ENCODE data around the gene FPGS. TPM values are rescaled to one million over a fixed set of nuclear protein-coding genes. Genes with fewer than 3 reads are reported as not detected.
A peak's percentile ranks its signal among the peaks of the same experiment; 100 is the strongest.

The FPGS gene
- polyA plus RNA-seq, 2 of the 4 experiments (the other 2 are of a cell fraction), result 28.8 to 48.5 TPM

GRCh38 chr9:127809002-127809539 is 6.4 kb downstream of the FPGS start:
- CTCF ChIA-PET, result interaction anchor here (0.9 to 2.4 kb wide), 9 partner anchors 9 to 75 kb away, joined by 3 to 8 read pairs (median 4); partner anchors contain the start of gene CDK9
- FAIRE-seq (no peak), DNase-seq (ENCODE audit: low read depth in 1 of 2, low spot score in 1 of 2) (no peak), ATAC-seq (peak in 1 of 2 experiments; percentile 25; a peak in 1 of 6 replicates)
- POLR2A ChIA-PET, result interaction anchor here (0.6 kb wide), 1 partner anchor 8 kb away, joined by 3 read pairs; no protein-coding TSS in a partner anchor
- no peak for TF ChIP-seq HEYL (CRISPR knock-in tag; IDR thresholded peaks at IDR 0.05)
- TF ChIP-seq POLR2A (IDR thresholded peaks at IDR 0.05; ENCODE audit: low read length), result no peak
- no peak for TF ChIP-seq RAD21 (conservative IDR thresholded peaks at IDR 0.05 in 1 of 2, IDR thresholded peaks at IDR 0.05 in 1 of 2)
- no peak for TF ChIP-seq HMGXB4 (CRISPR knock-in tag; IDR thresholded peaks at IDR 0.05; ENCODE audit: borderline replicate concordance)
- no peak for TF ChIP-seq SREBF2 (IDR thresholded peaks at IDR 0.05)
- no peak for TF ChIP-seq NR3C1 (IDR thresholded peaks at IDR 0.05)
- no peak for TF ChIP-seq JUN (IDR thresholded peaks at IDR 0.05)
- H3K4me2 ChIP-seq, result no peak overlapping the region
- no peaks in the 10 kb centered on the region for H3K9me3 ChIP-seq
- peaks cover 17% of the 10 kb centered on the region for H3K4me1 ChIP-seq
- 92% methylated on average over 4 of the region's 9 CpGs for WGBS (ENCODE audit: missing lambda C conversion rate)
- H3K27ac ChIP-seq, result no peak overlapping the region
- H3K4me3 ChIP-seq, result no peak overlapping the region

GRCh38 chr9:127809540-127810377 is 7.1 kb downstream of the FPGS start:
- WGBS (ENCODE audit: missing lambda C conversion rate), result 83% methylated on average over 30 of the region's 57 CpGs
- TF ChIP-seq HOXB5 (CRISPR knock-in tag; IDR thresholded peaks at IDR 0.05), result no peak
- H3K4me2 ChIP-seq, result no peak overlapping the region
- CTCF ChIA-PET, result interaction anchor here (0.9 to 2.4 kb wide), 7 partner anchors 10 to 75 kb away, joined by 3 to 8 read pairs (median 4); partner anchors contain the start of gene CDK9
- DNase-seq (ENCODE audit: low read depth in 1 of 2, low spot score in 1 of 2) (peak in 1 of 2 experiments; percentile 37), FAIRE-seq (no peak), ATAC-seq (peak; percentile 14 to 61; a peak in 3 of 6 replicates)
- no peak overlapping the region for H3K4me3 ChIP-seq
- H3K4me1 ChIP-seq, result peaks cover 11% of the 10 kb centered on the region; the same call in 2 of the 3 replicates
- no peak overlapping the region; a peak in 1 of 6 replicates for H3K27ac ChIP-seq
- H3K9me3 ChIP-seq, result no peaks in the 10 kb centered on the region
- POLR2A ChIA-PET, result interaction anchor here (0.6 kb wide), 1 partner anchor 9 kb away, joined by 3 read pairs; no protein-coding TSS in a partner anchor

DNA sequence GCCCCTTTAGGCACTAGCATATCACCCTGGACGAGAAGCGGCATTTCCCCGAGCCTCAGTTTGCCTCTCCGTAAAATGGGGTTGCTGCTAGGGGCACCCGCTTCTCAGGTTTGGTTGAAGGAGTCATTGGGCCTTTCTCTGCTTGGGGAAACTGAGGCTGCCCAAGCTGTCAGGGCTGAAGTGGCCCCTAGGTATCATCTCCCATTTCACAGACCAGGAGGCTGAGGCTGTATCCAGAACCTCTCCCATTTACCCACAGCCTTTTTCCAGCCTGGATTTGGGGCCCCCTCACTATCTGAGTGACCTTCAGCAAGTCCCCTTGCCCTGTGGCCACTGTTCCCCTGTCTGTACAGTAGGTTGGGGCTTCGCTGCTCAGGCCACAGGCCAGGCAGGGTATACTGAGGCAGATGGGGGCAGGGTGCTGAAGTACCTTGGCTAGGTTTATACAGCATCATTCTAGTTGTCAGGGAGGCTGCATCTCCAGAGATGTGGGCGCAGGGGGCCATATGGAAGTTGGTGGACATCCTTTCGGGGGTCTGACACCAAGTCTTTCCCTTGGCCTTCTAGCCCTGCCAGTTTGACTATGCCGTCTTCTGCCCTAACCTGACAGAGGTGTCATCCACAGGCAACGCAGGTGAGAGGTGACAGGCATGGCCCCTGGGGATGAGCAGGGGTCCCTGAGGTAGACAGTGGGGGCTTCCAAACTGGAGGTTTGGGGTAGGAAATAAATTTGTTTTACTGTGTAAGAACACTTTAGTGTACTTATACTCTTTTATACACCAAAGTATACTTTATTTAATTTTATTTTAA is 7.9 kb downstream of the FPGS start:
- Histone ChIP-seq H3K27ac (no peak overlapping the region), H3K4me3 (no peak overlapping the region), H3K9me3 (no peaks in the 10 kb centered on the region), H3K4me1 (peaks cover 11% of the 10 kb centered on the region; the same call in 2 of the 3 replicates), H3K4me2 (no peak overlapping the region)
- ChIA-PET POLR2A (no interaction called here), CTCF (interaction anchor here (1.0 to 2.4 kb wide), 3 partner anchors 18 to 59 kb away, joined by 4 to 8 read pairs (median 4); partner anchors contain the start of gene CDK9)
- DNase-seq (ENCODE audit: low read depth in 1 of 2, low spot score in 1 of 2) (no peak), FAIRE-seq (no peak), ATAC-seq (no peak)
- WGBS (ENCODE audit: missing lambda C conversion rate), result 93% methylated on average over 9 of the region's 10 CpGs
- TF ChIP-seq GATA3 (IDR thresholded peaks at IDR 0.05; ENCODE audit: borderline replicate concordance) (no peak), RAD21 (conservative IDR thresholded peaks at IDR 0.05 in 1 of 2, IDR thresholded peaks at IDR 0.05 in 1 of 2) (no peak), NFE2L2 (conservative IDR thresholded peaks at IDR 0.05; ENCODE audit: low read length) (no peak), RCOR1 (IDR thresholded peaks at IDR 0.05; ENCODE audit: low read depth, low read length) (no peak), EHMT2 (IDR thresholded peaks at IDR 0.05; ENCODE audit: low read depth) (no peak), ZNF302 (CRISPR knock-in tag; IDR thresholded peaks at IDR 0.05) (no peak), FOSB (CRISPR knock-in tag; IDR thresholded peaks at IDR 0.05) (no peak), PBX3 (IDR thresholded peaks at IDR 0.05) (no peak), EHF (CRISPR knock-in tag; IDR thresholded peaks at IDR 0.05) (no peak), FOXS1 (CRISPR knock-in tag; IDR thresholded peaks at IDR 0.05) (no peak), MYC (IDR thresholded peaks at IDR 0.05; ENCODE audit: borderline replicate concordance, low read length) (no peak), RARB (CRISPR knock-in tag; IDR thresholded peaks at IDR 0.05) (no peak), MAZ (IDR thresholded peaks at IDR 0.05; ENCODE audit: borderline replicate concordance, low read depth, low read length) (no peak)
- TF ChIP-seq, protein P1, sequence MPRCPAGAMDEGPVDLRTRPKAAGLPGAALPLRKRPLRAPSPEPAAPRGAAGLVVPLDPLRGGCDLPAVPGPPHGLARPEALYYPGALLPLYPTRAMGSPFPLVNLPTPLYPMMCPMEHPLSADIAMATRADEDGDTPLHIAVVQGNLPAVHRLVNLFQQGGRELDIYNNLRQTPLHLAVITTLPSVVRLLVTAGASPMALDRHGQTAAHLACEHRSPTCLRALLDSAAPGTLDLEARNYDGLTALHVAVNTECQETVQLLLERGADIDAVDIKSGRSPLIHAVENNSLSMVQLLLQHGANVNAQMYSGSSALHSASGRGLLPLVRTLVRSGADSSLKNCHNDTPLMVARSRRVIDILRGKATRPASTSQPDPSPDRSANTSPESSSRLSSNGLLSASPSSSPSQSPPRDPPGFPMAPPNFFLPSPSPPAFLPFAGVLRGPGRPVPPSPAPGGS (IDR thresholded peaks at IDR 0.05), result no peak
- TF ChIP-seq, protein P2, sequence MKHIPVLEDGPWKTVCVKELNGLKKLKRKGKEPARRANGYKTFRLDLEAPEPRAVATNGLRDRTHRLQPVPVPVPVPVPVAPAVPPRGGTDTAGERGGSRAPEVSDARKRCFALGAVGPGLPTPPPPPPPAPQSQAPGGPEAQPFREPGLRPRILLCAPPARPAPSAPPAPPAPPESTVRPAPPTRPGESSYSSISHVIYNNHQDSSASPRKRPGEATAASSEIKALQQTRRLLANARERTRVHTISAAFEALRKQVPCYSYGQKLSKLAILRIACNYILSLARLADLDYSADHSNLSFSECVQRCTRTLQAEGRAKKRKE (CRISPR knock-in tag; IDR thresholded peaks at IDR 0.05; ENCODE audit: low read depth), result no peak

Measured in A549 (cell line).